Measurements from ENCODE around the gene MISP3.

Gene MISP3

GRCh38 chr19:14122924-14123323 lies 50.3 kb downstream of the MISP3 start:
- DNase-seq (ENCODE audit: low read depth) = no peak

All from CMK (cell line).